HepG2 (cell line): ENCODE results near the gene IL17D. TPM values are rescaled to one million over a fixed set of nuclear protein-coding genes. Genes with fewer than 3 reads are reported as not detected.

Experiments used
- CEBPG ChIP-seq: IDR thresholded peaks from 2 replicates; pipeline ENCODE4 v1.6.1; 2016
- CHD4 ChIP-seq: fragments of 200-600 bp; sonication (generic); IDR thresholded peaks from 2 replicates; pipeline ENCODE4 v1.7.0; 2017; ENCODE audit warnings: mild to moderate bottlenecking, low read length, borderline replicate concordance
- GABPB1 ChIP-seq: IDR thresholded peaks from 2 replicates; pipeline ENCODE4 v1.6.1; 2016; ENCODE audit warnings: mild to moderate bottlenecking, missing genetic modification reagents, moderate library complexity, missing compliant biosample characterization
- ZC3H4 ChIP-seq: sonication (generic); formaldehyde crosslinking; IDR thresholded peaks from 2 replicates; pipeline ENCODE4 v1.4.0; 2020; ENCODE audit warnings: missing genetic modification reagents, borderline replicate concordance
- ZEB1 ChIP-seq: IDR thresholded peaks from 2 replicates; pipeline ENCODE4 v1.6.1; 2012; ENCODE audit warnings: mild to moderate bottlenecking, low read depth, inconsistent platforms; ENCODE audit not compliant: insufficient replicate concordance
- ZNF333 ChIP-seq: sonication (generic); formaldehyde crosslinking; IDR thresholded peaks from 2 replicates; pipeline ENCODE4 v1.4.0; 2020; ENCODE audit warnings: mild to moderate bottlenecking, missing genetic modification reagents, borderline replicate concordance
- polyA plus RNA-seq, 8 experiments: library from polyadenylated mRNA; depleted of rRNA in 3 of 8; stranded (reverse) in 7 of 8; unstranded in 1 of 8; fragments of >200 nt; fragmentation: Illumina TruSeq in 4 of 8; extraction: Trizol in 4 of 8; gene quantifications; 2 replicates each; pipeline versions ENCODE4 v1.2.1 to v1.2.3, GENCODE V29; 2011 to 2016; ENCODE audit warnings: low read depth in 4 of 8, missing spikeins in 1 of 8, mixed read lengths in 1 of 8; ENCODE audit not compliant: insufficient read depth in 1 of 8
- total RNA-seq, 5 experiments: library from RNA; depleted of rRNA; stranded (reverse); fragments of >200 nt; fragmentation: Illumina TruSeq; extraction: Trizol; gene quantifications; 2 replicates each; pipeline ENCODE4 v1.2.3, GENCODE V29; 2016; ENCODE audit warnings: low read depth in 1 of 5
- TF ChIP-seq, protein P1 (sequence below): sonication (generic); formaldehyde crosslinking; IDR thresholded peaks from 2 replicates; pipeline ENCODE4 v1.4.0; 2020; ENCODE audit warnings: missing genetic modification reagents
- TF ChIP-seq, protein P2 (sequence below): sonication (generic); formaldehyde crosslinking; IDR thresholded peaks from 2 replicates; pipeline ENCODE4 v1.4.0; 2020; ENCODE audit warnings: missing genetic modification reagents
- TF ChIP-seq, protein P3 (sequence below): sonication (generic); formaldehyde crosslinking; IDR thresholded peaks from 2 replicates; pipeline ENCODE4 v1.9.0; 2022; ENCODE audit warnings: low read depth, missing genetic modification reagents
- TF ChIP-seq, protein P4 (sequence below): sonication (generic); formaldehyde crosslinking; IDR thresholded peaks from 2 replicates; pipeline ENCODE4 v1.4.0; 2020; ENCODE audit warnings: mild to moderate bottlenecking, missing genetic modification reagents

IL17D gene
- total and polyA plus RNA-seq, 2 of the 13 experiments (the other 11 are each of a cell fraction or from before 2014, with no cell fraction given) = 1.1 to 2.2 TPM

DNA sequence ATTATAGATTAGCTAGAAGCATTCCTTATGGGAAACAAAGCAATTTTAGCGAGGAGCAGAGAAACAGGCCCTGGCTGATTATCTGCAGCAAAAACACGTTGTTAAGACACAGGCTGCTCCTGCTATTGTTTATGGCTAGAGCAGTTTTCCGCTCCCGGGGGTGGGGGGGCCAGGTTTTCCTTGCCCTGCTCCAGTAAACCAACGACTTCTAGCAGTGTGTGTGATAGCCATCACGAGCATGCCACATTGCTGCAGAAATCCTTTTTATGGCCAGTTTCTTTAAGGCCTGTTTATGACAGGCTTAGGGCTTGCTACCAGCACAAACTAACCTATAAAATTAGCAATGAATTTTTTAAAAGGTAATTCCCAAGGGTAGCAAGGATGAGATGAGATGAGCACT lies 18.4 kb upstream of the IL17D start (continued):
- TF ChIP-seq, protein P1, sequence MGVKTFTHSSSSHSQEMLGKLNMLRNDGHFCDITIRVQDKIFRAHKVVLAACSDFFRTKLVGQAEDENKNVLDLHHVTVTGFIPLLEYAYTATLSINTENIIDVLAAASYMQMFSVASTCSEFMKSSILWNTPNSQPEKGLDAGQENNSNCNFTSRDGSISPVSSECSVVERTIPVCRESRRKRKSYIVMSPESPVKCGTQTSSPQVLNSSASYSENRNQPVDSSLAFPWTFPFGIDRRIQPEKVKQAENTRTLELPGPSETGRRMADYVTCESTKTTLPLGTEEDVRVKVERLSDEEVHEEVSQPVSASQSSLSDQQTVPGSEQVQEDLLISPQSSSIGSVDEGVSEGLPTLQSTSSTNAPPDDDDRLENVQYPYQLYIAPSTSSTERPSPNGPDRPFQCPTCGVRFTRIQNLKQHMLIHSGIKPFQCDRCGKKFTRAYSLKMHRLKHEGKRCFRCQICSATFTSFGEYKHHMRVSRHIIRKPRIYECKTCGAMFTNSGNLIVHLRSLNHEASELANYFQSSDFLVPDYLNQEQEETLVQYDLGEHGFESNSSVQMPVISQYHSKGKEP (CRISPR knock-in tag) = no peak
- TF ChIP-seq CEBPG (no peak), ZEB1 (no peak), CHD4 (no peak), ZC3H4 (CRISPR knock-in tag) (no peak), ZNF333 (no peak), GABPB1 (CRISPR knock-in tag) (no peak)
- TF ChIP-seq, protein P2, sequence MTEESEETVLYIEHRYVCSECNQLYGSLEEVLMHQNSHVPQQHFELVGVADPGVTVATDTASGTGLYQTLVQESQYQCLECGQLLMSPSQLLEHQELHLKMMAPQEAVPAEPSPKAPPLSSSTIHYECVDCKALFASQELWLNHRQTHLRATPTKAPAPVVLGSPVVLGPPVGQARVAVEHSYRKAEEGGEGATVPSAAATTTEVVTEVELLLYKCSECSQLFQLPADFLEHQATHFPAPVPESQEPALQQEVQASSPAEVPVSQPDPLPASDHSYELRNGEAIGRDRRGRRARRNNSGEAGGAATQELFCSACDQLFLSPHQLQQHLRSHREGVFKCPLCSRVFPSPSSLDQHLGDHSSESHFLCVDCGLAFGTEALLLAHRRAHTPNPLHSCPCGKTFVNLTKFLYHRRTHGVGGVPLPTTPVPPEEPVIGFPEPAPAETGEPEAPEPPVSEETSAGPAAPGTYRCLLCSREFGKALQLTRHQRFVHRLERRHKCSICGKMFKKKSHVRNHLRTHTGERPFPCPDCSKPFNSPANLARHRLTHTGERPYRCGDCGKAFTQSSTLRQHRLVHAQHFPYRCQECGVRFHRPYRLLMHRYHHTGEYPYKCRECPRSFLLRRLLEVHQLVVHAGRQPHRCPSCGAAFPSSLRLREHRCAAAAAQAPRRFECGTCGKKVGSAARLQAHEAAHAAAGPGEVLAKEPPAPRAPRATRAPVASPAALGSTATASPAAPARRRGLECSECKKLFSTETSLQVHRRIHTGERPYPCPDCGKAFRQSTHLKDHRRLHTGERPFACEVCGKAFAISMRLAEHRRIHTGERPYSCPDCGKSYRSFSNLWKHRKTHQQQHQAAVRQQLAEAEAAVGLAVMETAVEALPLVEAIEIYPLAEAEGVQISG (CRISPR knock-in tag) = no peak
- TF ChIP-seq, protein P3, sequence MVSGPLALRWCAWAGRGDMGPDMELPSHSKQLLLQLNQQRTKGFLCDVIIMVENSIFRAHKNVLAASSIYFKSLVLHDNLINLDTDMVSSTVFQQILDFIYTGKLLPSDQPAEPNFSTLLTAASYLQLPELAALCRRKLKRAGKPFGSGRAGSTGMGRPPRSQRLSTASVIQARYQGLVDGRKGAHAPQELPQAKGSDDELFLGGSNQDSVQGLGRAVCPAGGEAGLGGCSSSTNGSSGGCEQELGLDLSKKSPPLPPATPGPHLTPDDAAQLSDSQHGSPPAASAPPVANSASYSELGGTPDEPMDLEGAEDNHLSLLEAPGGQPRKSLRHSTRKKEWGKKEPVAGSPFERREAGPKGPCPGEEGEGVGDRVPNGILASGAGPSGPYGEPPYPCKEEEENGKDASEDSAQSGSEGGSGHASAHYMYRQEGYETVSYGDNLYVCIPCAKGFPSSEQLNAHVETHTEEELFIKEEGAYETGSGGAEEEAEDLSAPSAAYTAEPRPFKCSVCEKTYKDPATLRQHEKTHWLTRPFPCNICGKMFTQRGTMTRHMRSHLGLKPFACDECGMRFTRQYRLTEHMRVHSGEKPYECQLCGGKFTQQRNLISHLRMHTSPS (CRISPR knock-in tag) = no peak
- TF ChIP-seq, protein P4, sequence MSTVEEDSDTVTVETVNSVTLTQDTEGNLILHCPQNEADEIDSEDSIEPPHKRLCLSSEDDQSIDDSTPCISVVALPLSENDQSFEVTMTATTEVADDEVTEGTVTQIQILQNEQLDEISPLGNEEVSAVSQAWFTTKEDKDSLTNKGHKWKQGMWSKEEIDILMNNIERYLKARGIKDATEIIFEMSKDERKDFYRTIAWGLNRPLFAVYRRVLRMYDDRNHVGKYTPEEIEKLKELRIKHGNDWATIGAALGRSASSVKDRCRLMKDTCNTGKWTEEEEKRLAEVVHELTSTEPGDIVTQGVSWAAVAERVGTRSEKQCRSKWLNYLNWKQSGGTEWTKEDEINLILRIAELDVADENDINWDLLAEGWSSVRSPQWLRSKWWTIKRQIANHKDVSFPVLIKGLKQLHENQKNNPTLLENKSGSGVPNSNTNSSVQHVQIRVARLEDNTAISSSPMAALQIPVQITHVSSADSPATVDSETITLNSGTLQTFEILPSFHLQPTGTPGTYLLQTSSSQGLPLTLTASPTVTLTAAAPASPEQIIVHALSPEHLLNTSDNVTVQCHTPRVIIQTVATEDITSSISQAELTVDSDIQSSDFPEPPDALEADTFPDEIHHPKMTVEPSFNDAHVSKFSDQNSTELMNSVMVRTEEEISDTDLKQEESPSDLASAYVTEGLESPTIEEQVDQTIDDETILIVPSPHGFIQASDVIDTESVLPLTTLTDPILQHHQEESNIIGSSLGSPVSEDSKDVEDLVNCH (CRISPR knock-in tag) = no peak
